Left renal cortex interstitium (tissue), 4 donors: ENCODE results near the gene CDK19. TPM values are rescaled to one million over a fixed set of nuclear protein-coding genes. Genes with fewer than 3 reads are reported as not detected.

Experiments
- DNase-seq, 4 donors: peaks; one replicate each; pipeline ENCODE4 v3.0.0-alpha.2; 2013; ENCODE audit warnings: low read depth in 4 of 4, low spot score in 2 of 4, missing footprints in 1 of 4
- polyA plus RNA-seq, 4 donors: library from polyadenylated mRNA; unstranded; fragments of 120-200 nt; gene quantifications; one replicate each; pipeline ENCODE4 v1.2.1, GENCODE V29; 2013; ENCODE audit not compliant: insufficient read length in 4 of 4

Gene CDK19
- polyA plus RNA-seq, 4 donors, result 30.8 to 41.6 (median 35.5) TPM

DNA sequence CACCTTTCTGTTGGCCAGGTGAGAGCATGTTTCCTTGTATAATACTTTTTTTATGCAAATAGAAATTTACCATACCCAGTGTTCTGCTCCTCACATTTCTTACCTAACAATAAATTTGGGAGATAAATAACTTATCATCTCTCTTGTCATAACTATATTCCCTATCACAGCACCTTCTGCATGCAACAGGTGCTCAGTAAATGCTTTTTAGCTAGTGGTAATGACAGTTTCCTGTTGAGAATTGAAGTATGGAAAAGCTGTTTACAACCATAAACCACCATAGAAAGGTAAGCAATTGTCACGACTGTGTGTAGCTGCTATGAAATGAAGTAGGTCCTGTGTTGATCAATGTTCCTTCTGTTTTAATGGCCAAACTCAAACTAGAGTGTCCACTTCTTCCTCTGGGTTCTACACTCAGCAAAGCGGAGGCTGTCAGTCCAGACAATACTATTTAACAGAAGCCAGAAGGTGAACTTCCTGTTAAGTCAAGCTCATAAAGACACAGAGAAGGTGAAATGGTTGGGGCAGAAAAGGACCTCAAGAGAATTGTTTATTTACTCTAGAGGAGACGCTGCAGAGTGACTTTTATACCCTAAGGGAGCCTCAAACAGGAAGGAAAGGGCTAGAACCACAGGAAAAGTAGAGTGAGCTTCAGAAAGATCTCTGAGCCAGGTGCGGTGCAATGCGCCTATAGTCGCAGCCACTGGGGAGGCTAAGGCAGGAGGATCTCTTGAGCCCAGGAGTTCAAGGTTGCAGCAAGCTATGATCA lies 254.8 kb downstream of the CDK19 start:
- DNase-seq, result no peak

Other genes starting within 250 kb of the CDK19 start
- gene AMD1, start 59.3 kb upstream of the CDK19 start, polyA plus RNA-seq, result 10 to 100 TPM; 74.7 to 84.0 (median 77.3) TPM
- 100 to 1,000 TPM in 2 of 4 donors, 10 to 100 TPM in 2; 77.2 to 107 (median 97.3) TPM for gene GTF3C6, start 143.2 kb upstream of the CDK19 start, polyA plus RNA-seq
- 10 to 100 TPM; 26.7 to 35.0 (median 32.6) TPM for gene RPF2, start 166.6 kb upstream of the CDK19 start, polyA plus RNA-seq